ENCODE measurements around the gene CUL7. TPM values are rescaled to one million over a fixed set of nuclear protein-coding genes. Genes with fewer than 3 reads are reported as not detected.

CUL7 gene
- total RNA-seq, 4 donors from 2014 or later = 16.3 to 21.0 (median 17.9) TPM

GRCh38 chr6:43077333-43077809 lies 23.7 kb upstream of the CUL7 start:
- H3K9me3 ChIP-seq = no peaks in the 10 kb centered on the region
- H3K27me3 ChIP-seq = peaks cover 0 to 27% of the 10 kb centered on the region in 2 donors
- peaks cover 0 to 20% (median 3%) of the 10 kb centered on the region in 4 donors for H3K4me1 ChIP-seq
- H3K36me3 ChIP-seq = peaks cover 0 to 30% (median 0%) of the 10 kb centered on the region in 3 donors
- peak overlapping the region in 2 of 4 donors; percentile 42 to 56 for H3K4me3 ChIP-seq
- H3K27ac ChIP-seq = no peak overlapping the region
- WGBS, 2 donors = 48 to 49% methylated on average over 8 of the region's 8 CpGs
- TF ChIP-seq, protein P1, sequence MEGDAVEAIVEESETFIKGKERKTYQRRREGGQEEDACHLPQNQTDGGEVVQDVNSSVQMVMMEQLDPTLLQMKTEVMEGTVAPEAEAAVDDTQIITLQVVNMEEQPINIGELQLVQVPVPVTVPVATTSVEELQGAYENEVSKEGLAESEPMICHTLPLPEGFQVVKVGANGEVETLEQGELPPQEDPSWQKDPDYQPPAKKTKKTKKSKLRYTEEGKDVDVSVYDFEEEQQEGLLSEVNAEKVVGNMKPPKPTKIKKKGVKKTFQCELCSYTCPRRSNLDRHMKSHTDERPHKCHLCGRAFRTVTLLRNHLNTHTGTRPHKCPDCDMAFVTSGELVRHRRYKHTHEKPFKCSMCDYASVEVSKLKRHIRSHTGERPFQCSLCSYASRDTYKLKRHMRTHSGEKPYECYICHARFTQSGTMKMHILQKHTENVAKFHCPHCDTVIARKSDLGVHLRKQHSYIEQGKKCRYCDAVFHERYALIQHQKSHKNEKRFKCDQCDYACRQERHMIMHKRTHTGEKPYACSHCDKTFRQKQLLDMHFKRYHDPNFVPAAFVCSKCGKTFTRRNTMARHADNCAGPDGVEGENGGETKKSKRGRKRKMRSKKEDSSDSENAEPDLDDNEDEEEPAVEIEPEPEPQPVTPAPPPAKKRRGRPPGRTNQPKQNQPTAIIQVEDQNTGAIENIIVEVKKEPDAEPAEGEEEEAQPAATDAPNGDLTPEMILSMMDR (IDR thresholded peaks at IDR 0.05) = no peak
- TF ChIP-seq POLR2A (IDR thresholded peaks at IDR 0.05) (no peak), EP300 (IDR thresholded peaks at IDR 0.05) (no peak)
- DNase-seq (ENCODE audit: low spot score in 2 of 2) = no peak

DNA sequence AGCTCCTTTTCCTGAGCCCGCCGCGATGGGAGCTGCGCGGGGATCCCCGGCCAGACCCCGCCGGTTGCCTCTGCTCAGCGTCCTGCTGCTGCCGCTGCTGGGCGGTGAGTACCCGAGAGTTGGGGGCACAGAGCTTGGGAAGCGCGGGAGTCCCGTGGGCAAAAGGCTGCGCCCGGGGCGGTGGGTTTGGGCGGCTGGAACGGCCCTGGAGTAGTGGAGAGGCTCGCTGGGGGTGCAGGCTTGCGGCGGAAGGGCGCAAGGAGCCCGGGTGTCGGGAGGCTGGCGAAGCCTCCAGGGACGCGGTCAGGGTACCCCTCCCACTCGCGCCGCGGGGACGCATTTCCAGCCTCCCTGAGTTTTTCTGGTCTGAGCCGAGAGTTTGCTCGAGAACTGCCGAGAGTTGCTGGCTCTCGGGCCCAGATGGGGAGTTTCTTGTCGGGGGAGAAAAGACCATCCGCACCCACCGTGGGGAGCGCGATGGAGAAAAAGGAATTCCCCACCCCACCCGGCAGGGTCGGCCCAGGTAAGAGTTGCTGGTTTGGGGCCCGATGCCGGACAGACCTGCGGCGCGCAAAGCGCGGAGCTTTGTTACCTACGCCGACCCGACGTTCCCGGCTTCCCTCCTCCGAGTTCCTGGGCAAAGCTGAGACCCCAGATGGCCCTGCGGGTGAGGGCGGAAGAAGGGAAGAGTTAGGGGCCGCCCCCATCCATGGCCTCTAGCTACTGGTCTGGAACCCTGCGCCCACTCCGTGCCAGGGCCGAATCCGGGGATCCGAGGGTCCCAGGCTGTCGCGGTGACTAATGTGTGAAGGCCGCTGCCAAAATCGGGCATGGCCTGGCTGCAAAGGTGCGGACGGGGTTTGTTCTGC lies 23.0 kb upstream of the CUL7 start:
- Histone ChIP-seq H3K36me3 (peaks cover 0 to 37% (median 0%) of the 10 kb centered on the region in 3 donors), H3K4me1 (peaks cover 0 to 20% (median 3%) of the 10 kb centered on the region in 4 donors), H3K27ac (peak overlapping the region in 1 of 4 donors; percentile 13), H3K9me3 (no peaks in the 10 kb centered on the region), H3K27me3 (peaks cover 0 to 27% of the 10 kb centered on the region in 2 donors), H3K4me3 (peak overlapping the region; percentile 22 to 56 (median 38))
- TF ChIP-seq EP300 (IDR thresholded peaks at IDR 0.05) = no peak
- TF ChIP-seq, protein P1 (IDR thresholded peaks at IDR 0.05) = no peak
- TF ChIP-seq POLR2A (IDR thresholded peaks at IDR 0.05) = no peak
- DNase-seq (ENCODE audit: low spot score in 2 of 2) = no peak
- 1 to 2% methylated on average over 42 to 49 of the region's 72 CpGs for WGBS, 2 donors

- WGBS, 2 donors = 14 to 19% methylated on average over 8 to 12 of the region's 60 CpGs
- TF ChIP-seq, protein P1 (IDR thresholded peaks at IDR 0.05) = no peak
- TF ChIP-seq EP300 (IDR thresholded peaks at IDR 0.05) = no peak
- no peak for TF ChIP-seq POLR2A (IDR thresholded peaks at IDR 0.05)
- peaks cover 0 to 27% of the 10 kb centered on the region in 2 donors for H3K27me3 ChIP-seq
- H3K4me3 ChIP-seq = peak within 1 kb of the TSS; percentile 22 to 56 (median 38)
- peaks cover 0 to 45% (median 0%) of the 10 kb centered on the region in 3 donors for H3K36me3 ChIP-seq
- H3K27ac ChIP-seq = peak within 1 kb of the TSS in 1 of 4 donors; percentile 13
- DNase-seq (ENCODE audit: low spot score in 2 of 2) = no peak
- H3K9me3 ChIP-seq = no peaks in the 10 kb centered on the region
- peaks cover 0 to 20% (median 3%) of the 10 kb centered on the region in 4 donors for H3K4me1 ChIP-seq
Measured at GRCh38 chr6:43075670-43076463, 22.2 kb upstream of the CUL7 start, which contains the start of gene PTK7. Gene PTK7 (plus strand): TSS chr6:43076314. CDS start chr6:43076489, 175 bp downstream.

DNA sequence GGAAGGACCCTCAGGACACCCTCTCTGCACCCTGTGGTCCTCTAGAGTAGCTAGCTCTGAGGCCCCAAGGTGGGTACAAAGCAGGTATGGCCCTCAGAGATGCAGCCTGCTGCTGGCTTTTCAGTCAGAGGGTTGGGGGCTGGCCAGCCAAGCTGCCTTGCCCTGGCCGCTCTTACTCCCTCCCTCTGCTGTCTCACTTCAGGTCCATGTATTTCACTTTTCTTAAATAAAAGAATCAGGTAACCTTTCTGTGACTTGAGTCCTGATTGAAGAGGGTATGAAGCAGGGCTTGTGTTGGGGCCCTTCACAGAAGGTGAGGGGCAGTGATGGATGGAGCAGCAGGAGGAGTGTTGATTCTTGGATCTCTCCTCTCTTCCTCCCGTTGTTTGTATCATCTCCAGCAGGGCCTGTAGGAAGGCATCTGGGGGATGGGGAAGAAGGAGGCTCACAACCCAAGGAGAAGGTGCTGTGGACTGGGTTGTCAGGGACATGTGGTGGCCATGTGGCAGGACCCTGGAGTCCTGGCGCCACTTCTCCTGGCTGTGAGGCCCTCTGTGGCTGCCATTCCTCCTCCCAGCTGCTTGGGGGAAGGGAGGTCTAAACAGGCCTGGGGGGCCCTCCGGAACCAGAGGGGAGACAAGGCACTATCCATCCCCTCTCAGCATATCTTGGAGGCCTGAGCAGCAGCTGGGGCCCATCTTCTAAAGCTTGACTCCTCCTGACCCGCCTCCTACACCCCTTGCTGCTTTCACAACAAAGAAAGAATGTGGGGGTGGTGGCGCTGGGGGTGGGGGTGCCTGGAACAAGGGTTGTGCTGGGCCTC lies 21.4 kb upstream of the CUL7 start:
- Histone ChIP-seq H3K36me3 (peaks cover 0 to 53% (median 0%) of the 10 kb centered on the region in 3 donors), H3K27ac (no peak overlapping the region), H3K4me3 (no peak overlapping the region), H3K27me3 (peaks cover 0 to 27% of the 10 kb centered on the region in 2 donors), H3K9me3 (no peaks in the 10 kb centered on the region), H3K4me1 (peaks cover 0 to 20% (median 3%) of the 10 kb centered on the region in 4 donors)
- no peak for TF ChIP-seq POLR2A (IDR thresholded peaks at IDR 0.05)
- TF ChIP-seq, protein P1 (IDR thresholded peaks at IDR 0.05) = no peak
- TF ChIP-seq EP300 (IDR thresholded peaks at IDR 0.05) = no peak
- DNase-seq (ENCODE audit: low spot score in 2 of 2) = no peak
- WGBS, 2 donors = 48 to 70% methylated on average over 3 to 6 of the region's 6 CpGs
